Neural progenitor cell (in vitro differentiated cells): ENCODE results near the gene MISP3.

Experiments
- EZH2 ChIP-seq: fragments of 200-600 bp; sonication (generic); IDR thresholded peaks from 2 replicates; pipeline ENCODE4 v1.6.1; 2017; ENCODE audit warnings: antibody characterized with exemption, mild to moderate bottlenecking, moderate library complexity
- EZH2phosphoT487 ChIP-seq: fragments of 200-600 bp; sonication (generic); IDR thresholded peaks from 2 replicates; pipeline ENCODE4 v1.6.1; 2017; ENCODE audit warnings: antibody characterized with exemption
- TF ChIP-seq, protein P1 (sequence below): fragments of 200-600 bp; sonication (generic); IDR thresholded peaks from 2 replicates; pipeline ENCODE4 v1.5.1; 2017; ENCODE audit warnings: antibody characterized with exemption, mild to moderate bottlenecking

DNA sequence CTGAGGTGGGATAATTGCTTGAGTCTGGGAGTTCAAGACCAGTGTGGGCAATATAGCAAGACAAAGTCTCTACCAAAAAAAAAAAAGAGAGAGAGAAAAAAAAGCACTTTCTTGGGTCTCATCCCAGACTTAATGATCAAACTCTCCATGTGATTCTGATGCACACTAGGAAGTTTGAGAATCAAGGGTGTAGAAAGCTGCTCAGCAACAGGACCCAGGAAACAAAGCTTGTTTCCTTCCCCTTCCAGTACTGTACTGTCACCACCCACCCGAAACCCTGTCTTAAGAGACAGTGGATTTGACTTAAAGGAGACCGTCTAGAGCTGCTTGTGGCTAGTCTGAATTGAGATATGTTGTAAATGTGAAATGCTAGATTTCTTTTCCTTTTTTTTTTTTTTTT is 5.8 kb downstream of the MISP3 start:
- TF ChIP-seq, protein P1, sequence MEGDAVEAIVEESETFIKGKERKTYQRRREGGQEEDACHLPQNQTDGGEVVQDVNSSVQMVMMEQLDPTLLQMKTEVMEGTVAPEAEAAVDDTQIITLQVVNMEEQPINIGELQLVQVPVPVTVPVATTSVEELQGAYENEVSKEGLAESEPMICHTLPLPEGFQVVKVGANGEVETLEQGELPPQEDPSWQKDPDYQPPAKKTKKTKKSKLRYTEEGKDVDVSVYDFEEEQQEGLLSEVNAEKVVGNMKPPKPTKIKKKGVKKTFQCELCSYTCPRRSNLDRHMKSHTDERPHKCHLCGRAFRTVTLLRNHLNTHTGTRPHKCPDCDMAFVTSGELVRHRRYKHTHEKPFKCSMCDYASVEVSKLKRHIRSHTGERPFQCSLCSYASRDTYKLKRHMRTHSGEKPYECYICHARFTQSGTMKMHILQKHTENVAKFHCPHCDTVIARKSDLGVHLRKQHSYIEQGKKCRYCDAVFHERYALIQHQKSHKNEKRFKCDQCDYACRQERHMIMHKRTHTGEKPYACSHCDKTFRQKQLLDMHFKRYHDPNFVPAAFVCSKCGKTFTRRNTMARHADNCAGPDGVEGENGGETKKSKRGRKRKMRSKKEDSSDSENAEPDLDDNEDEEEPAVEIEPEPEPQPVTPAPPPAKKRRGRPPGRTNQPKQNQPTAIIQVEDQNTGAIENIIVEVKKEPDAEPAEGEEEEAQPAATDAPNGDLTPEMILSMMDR = no peak
- TF ChIP-seq EZH2 (no peak), EZH2phosphoT487 (no peak)
